A549 treated with Mapracorat at 1 μM for 4 hours (cell line): ENCODE results near the gene RNU4-1. TPM values are rescaled to one million over a fixed set of nuclear protein-coding genes. Genes with fewer than 3 reads are reported as not detected.

Experiments
- total RNA-seq: library from RNA; stranded (reverse); fragments of 200-300 nt; extraction: Qiagen RNA extraction; gene quantifications from 5 replicates; pipeline ENCODE4 v1.2.3, GENCODE V29; 2022

Gene RNU4-1
- total RNA-seq = not detected in 5 replicates

GRCh38 chr12:120292661-120293531 is at the start of gene RNU4-1:
TSS of gene RNU4-1 (minus strand) at chr12:120293237.

GRCh38 chr12:120327593-120327992 is 34.6 kb upstream of the RNU4-1 start, which contains the start of gene PLA2G1B:
TSS of gene PLA2G1B (minus strand) at chr12:120327779. CDS start at chr12:120327753, 26 bp downstream.

GRCh38 chr12:120301962-120302815 is 9.2 kb upstream of the RNU4-1 start, which contains the start of gene SIRT4:
TSS of gene SIRT4 (plus strand) at chr12:120302321. CDS start at chr12:120303562, 1,241 bp downstream.

GRCh38 chr12:120265473-120266179 is 27.4 kb downstream of the RNU4-1 start, which contains the start of gene PXN:
TSS of gene PXN (minus strand) at chr12:120265730. CDS start at chr12:120265629, 101 bp downstream.

Other genes with a start within 250 kb of the RNU4-1 start
- 65.1 to 86.4 TPM (median 82.1 TPM) in 5 replicates for gene RAB35, start 176.5 kb downstream of the RNU4-1 start, total RNA-seq
- gene GCN1, start 98.5 kb downstream of the RNU4-1 start, total RNA-seq = 46.0 to 55.1 TPM (median 53.9 TPM) in 5 replicates
- gene RPLP0, start 92.1 kb downstream of the RNU4-1 start, total RNA-seq = 3,378 to 3,595 TPM (median 3,488 TPM) in 5 replicates
- gene PXN, start 27.5 kb downstream of the RNU4-1 start, total RNA-seq = 189 to 221 TPM (median 211 TPM) in 5 replicates
- not detected in 5 replicates for gene RNU4-2, start 1.3 kb downstream of the RNU4-1 start, total RNA-seq
- 0.59 to 0.92 TPM (median 0.64 TPM) in 5 replicates for gene SIRT4, start 9.1 kb upstream of the RNU4-1 start, total RNA-seq
- not detected in 5 replicates for gene PLA2G1B, start 34.5 kb upstream of the RNU4-1 start, total RNA-seq
- 0.89 to 1.8 TPM (median 1.4 TPM) in 5 replicates for gene MSI1, start 75.9 kb upstream of the RNU4-1 start, total RNA-seq
- gene COX6A1, start 144.9 kb upstream of the RNU4-1 start, total RNA-seq = 758 to 876 TPM (median 847 TPM) in 5 replicates
- gene TRIAP1, start 153.1 kb upstream of the RNU4-1 start, total RNA-seq = 73.8 to 79.7 TPM (median 75.5 TPM) in 5 replicates
- 20.0 to 26.4 TPM (median 22.3 TPM) in 5 replicates for gene GATC, start 153.2 kb upstream of the RNU4-1 start, total RNA-seq
- 185 to 229 TPM (median 212 TPM) in 5 replicates for gene SRSF9, start 176.5 kb upstream of the RNU4-1 start, total RNA-seq
- gene DYNLL1, start 202.9 kb upstream of the RNU4-1 start, total RNA-seq = 544 to 693 TPM (median 587 TPM) in 5 replicates
- 26.9 to 30.4 TPM (median 28.1 TPM) in 5 replicates for gene COQ5, start 235.9 kb upstream of the RNU4-1 start, total RNA-seq
- gene RNF10, start 241.1 kb upstream of the RNU4-1 start, total RNA-seq = 93.9 to 107 TPM (median 98.6 TPM) in 5 replicates